Measurements from ENCODE around the gene MSI2. TPM values are rescaled to one million over a fixed set of nuclear protein-coding genes. Genes with fewer than 3 reads are reported as not detected.

MSI2 gene
- polyA plus RNA-seq, 1 experiment: 9.2 TPM

DNA sequence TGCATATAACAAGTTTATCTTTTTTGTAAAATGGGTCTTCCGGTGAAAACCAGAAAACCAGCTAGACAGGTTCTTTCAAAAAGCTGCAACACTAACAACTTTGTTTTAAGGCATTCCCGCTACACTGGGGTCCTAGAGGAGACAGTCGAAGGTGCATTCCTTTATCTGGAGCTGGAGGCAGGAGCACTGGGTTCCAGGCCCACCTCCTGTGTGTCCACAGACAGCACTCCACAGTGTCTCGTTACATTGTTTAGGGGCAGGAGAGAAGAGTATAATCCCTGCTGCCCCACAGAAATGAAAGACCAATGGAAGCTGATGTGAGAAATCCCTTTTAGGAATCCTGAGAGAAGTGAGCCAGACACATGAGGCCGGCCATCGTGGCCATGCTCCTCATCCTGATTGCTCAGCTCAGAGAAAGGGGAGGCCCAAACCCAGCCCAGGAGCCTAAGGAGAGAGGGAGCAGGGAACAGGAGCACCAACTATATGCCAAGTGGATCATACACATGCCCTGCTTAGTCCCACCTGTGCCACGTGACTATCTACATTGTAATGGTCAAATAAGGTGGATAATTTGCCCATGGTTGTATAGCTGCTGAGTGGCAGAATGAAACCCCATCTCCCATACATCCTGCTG, 429.3 kb downstream of the MSI2 start:
- no peaks in the 10 kb centered on the region for H3K36me3 ChIP-seq (ENCODE audit: control insufficient read depth, insufficient read depth, low read length)
- H3K4me3 ChIP-seq (ENCODE audit: low read depth, low read length): no peak overlapping the region
- CTCF ChIA-PET: interaction anchor here (1.4 kb wide), 1 partner anchor 14 kb away, joined by 5 read pairs; no protein-coding TSS in a partner anchor
- DNase-seq (ENCODE audit: low read depth): no peak
- POLR2A ChIA-PET: no interaction called here
- no peak for TF ChIP-seq CTCF (IDR thresholded peaks at IDR 0.05; ENCODE audit: insufficient read depth, low read depth, low read length)
- no peaks in the 10 kb centered on the region for H3K27me3 ChIP-seq (ENCODE audit: control insufficient read depth, insufficient read depth, low read length)

- DNase-seq (ENCODE audit: low read depth): no peak
- H3K4me3 ChIP-seq (ENCODE audit: low read depth, low read length): no peak overlapping the region
- H3K27me3 ChIP-seq (ENCODE audit: control insufficient read depth, insufficient read depth, low read length): no peaks in the 10 kb centered on the region
- POLR2A ChIA-PET: no interaction called here
- TF ChIP-seq CTCF (IDR thresholded peaks at IDR 0.05; ENCODE audit: insufficient read depth, low read depth, low read length): no peak
- CTCF ChIA-PET: no interaction called here
- no peaks in the 10 kb centered on the region for H3K36me3 ChIP-seq (ENCODE audit: control insufficient read depth, insufficient read depth, low read length)
Observed at GRCh38 chr17:57687642-57688041, 431.3 kb downstream of the MSI2 start.

DNA sequence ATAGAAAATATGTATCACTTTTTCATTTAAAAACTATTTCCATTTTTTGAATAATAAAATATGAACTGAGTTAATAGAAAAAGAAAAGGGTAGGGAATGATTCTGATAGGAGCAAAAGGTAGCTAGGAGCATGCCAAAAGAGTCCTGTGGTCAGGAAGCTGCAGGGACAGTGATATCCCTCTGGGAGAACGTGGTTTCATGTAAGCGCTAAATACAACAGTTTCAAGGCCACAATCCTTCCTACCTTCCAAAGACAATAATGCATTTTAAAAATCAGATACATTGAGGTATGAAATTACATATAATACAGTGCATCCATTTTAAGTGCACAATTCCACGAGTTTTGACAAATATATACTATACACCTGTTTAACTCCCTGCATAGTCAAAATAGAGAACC, 432.9 kb downstream of the MSI2 start:
- Histone ChIP-seq H3K4me3 (ENCODE audit: low read depth, low read length) (no peak overlapping the region), H3K36me3 (ENCODE audit: control insufficient read depth, insufficient read depth, low read length) (no peaks in the 10 kb centered on the region), H3K27me3 (ENCODE audit: control insufficient read depth, insufficient read depth, low read length) (peaks cover 2% of the 10 kb centered on the region; the same call in 1 of the 2 replicates)
- no peak for DNase-seq (ENCODE audit: low read depth)
- ChIA-PET CTCF (interaction anchor here (1.0 to 1.2 kb wide), 2 partner anchors 17 to 58 kb away, joined by 3 to 5 read pairs; no protein-coding TSS in a partner anchor), POLR2A (no interaction called here)
- TF ChIP-seq CTCF (IDR thresholded peaks at IDR 0.05; ENCODE audit: insufficient read depth, low read depth, low read length): no peak

- Histone ChIP-seq H3K4me3 (ENCODE audit: low read depth, low read length) (no peak overlapping the region), H3K27me3 (ENCODE audit: control insufficient read depth, insufficient read depth, low read length) (peaks cover 2% of the 10 kb centered on the region; the same call in 1 of the 2 replicates), H3K36me3 (ENCODE audit: control insufficient read depth, insufficient read depth, low read length) (no peaks in the 10 kb centered on the region)
- TF ChIP-seq CTCF (IDR thresholded peaks at IDR 0.05; ENCODE audit: insufficient read depth, low read depth, low read length): no peak
- no peak for DNase-seq (ENCODE audit: low read depth)
- ChIA-PET POLR2A (interaction anchor here (0.7 kb wide), 1 partner anchor 222 kb away, joined by 3 read pairs; no protein-coding TSS in a partner anchor), CTCF (no interaction called here)
Observed at GRCh38 chr17:57691939-57692338, 435.6 kb downstream of the MSI2 start.

GRCh38 chr17:57692770-57693169, 436.4 kb downstream of the MSI2 start:
- TF ChIP-seq CTCF (IDR thresholded peaks at IDR 0.05; ENCODE audit: insufficient read depth, low read depth, low read length): no peak
- ChIA-PET POLR2A (no interaction called here), CTCF (no interaction called here)
- no peak for DNase-seq (ENCODE audit: low read depth)
- peaks cover 2% of the 10 kb centered on the region; the same call in 1 of the 2 replicates for H3K27me3 ChIP-seq (ENCODE audit: control insufficient read depth, insufficient read depth, low read length)
- H3K36me3 ChIP-seq (ENCODE audit: control insufficient read depth, insufficient read depth, low read length): no peaks in the 10 kb centered on the region
- H3K4me3 ChIP-seq (ENCODE audit: low read depth, low read length): no peak overlapping the region
